ENCODE results near the gene ELOVL4.

Gene ELOVL4

DNA sequence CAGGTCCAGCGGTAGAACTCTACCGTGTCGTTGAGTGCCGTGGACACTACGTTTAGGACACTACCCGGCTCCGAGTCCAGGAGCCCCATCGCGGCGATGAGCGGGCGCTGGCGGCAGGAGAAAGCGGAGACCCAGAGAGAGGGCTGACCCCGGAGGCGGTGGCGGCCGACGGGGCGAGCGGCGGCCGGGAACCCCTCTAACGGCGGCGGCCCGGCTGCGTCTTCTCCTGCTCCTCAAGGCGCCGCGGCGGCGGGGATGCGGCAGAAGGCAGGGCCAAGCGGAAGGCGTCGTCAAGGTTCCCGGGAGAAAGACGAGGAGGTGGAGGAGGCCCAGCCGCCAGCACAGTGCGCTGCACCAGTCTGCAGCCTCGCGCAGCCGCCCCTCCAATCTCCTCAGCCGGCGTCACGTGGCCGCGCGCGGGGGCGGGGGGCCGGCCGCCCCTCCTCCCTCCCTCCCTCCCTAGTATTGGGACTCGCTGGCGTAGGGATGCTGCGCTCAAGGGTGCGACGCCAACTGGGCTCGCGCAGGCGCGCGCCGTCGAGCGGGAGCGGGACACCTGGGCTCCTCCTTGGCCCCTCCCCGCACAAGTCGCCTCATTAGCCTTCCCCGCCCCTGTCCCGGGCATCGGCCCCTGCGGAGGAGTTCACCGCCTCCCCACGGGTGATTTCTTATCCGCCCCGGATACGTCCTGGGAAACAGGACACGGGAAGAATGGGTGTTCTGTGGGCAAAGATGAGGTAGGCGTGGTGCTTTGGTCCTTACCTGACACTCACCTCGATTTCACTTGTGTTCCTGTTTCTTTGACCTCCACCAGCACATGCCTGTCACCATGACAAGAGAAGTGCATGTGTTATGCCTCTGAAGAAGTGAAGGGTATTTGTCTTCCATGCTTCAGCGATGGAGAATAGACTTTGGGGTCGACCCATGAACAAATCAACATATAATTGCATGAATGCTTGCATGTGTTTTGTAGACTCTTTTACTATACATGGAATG lies at the start of gene ELOVL4:
Gene ELOVL4 (minus strand): TSS at position 363 of the 996 bp plus-strand sequence. CDS start 274 bp downstream, at position 89.
- peak; percentile 39 for DNase-seq

GRCh38 chr6:79993911-79994309 lies 46.6 kb upstream of the ELOVL4 start:
- no peak for DNase-seq

DNA sequence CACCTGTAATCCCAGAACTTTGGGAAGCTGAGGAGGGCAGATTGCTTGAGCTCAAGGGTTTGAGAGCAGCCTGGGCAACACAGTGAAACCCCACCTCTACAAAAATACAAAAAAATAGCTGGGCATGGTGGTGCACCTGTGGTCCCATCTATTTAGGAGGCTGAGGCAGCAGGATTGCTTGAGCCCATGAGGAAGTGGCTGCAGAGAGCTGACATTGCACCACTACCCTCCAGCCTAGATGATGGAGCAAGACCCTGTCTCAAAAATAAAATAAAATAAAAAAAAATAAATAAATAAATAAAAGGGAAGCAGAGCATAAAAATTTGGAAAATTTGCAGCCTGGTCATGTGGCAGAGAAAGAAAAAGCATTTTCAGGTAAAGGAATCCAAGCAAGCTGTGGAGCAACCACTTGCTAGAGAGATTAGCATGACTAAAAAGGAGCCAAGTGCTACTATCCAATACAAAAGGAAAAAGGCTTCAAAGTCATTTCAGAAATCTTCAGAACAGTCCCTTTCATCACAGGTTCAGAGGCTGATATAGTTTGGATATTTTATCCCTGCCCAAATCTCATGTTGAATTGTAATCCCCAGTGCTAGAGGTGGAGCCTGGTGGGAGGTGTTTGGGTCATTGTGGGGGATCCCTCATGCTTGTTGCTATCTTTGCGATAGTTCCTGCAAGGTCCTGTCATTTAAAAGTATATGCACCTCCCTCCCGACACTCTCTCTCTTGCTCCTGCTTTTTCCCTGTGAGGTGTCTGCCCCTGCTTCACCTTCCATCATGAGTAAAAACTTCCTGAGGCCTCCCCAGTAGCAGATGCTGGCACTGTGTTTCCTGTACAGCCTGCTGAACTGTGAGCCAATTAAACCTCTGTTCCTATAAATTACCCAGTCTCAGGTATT lies 45.9 kb upstream of the ELOVL4 start:
- no peak for DNase-seq

- no peak for DNase-seq
These were observed 42.3 kb upstream of the ELOVL4 start for GRCh38 chr6:79989641-79990040.

- no peak for DNase-seq
These were observed 37.8 kb upstream of the ELOVL4 start for GRCh38 chr6:79985128-79985527.

DNA sequence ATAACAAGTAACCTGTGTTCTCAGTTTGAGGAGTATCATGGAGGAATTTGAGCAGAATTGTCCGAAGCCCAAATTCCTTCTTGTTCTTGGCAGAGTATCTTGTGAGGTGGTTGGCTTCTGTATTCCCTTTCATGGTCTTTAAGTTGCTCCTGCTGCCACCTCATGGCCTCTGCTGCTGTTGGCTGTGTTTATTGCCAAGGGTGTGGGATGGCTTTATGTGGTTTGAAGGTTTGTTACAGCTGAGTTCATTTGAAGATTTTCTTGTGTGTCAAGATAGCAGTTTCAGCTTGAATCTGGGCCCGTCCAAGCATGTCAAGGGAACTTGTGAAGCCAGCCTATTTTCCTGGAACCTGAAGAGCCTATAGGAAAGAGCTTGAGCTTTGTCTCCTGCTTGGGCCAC lies 36.9 kb upstream of the ELOVL4 start:
- DNase-seq = no peak

DNA sequence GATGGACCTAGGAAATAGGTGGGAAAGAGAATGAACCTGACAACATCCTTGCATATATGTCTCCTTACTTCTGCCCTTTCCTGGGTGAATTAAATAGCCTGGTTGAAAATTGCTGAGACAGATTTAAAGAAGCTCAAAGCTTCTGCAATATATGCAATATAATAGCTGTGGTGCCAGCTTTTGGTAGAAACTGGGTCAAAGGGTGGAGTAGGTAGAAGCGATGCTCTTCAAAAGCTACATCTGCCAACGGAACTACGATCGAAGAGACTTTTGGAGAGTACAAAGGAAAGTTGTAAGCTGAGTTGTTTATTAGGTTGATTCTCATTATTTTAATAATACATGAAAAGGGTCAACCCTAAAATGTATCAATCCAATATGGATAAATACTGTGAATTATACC lies 34.3 kb upstream of the ELOVL4 start:
- DNase-seq = no peak

DNA sequence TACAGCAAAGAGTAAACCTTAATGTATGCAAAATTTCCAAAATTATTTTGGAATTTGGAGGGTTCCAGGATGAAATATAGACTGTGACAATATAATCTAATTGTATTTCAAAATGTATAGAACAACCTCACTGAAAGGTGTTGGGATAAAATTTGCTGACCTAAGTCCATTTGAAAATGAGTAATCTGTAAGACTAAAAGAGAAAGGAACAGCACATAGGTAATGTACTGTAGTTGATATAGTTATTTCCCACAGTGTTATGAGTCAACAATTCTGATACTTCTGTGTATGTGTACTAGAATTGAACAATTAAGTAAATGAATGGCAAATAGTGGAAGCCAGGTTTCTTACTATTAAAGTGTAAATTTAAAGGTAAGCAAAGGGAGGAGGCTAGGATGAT lies 23.8 kb upstream of the ELOVL4 start:
- DNase-seq = no peak

- no peak for DNase-seq
These were observed 22.4 kb upstream of the ELOVL4 start for GRCh38 chr6:79969784-79970183.

DNA sequence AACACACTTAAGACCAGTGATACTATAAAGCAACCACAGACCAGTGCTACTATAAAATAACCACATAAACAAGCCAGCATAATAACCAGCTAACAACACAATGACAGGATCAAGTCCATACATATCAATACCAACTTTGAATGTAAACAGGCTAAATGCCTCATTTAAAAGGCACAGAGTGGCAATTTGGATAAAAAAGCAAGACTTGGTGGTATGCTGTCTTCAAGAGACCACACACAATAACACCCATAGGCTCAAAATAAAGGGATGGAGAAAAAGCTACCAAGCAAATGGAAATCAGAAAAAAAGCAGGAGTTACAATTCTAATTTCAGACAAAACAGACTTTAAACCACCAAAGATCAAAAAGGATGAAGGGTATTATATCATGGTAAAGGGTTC lies 19.8 kb upstream of the ELOVL4 start:
- DNase-seq = no peak

- no peak for DNase-seq
These were observed 17.3 kb upstream of the ELOVL4 start for GRCh38 chr6:79964607-79965081.

- DNase-seq = no peak
These were observed 7.5 kb upstream of the ELOVL4 start for GRCh38 chr6:79954849-79955248.

DNA sequence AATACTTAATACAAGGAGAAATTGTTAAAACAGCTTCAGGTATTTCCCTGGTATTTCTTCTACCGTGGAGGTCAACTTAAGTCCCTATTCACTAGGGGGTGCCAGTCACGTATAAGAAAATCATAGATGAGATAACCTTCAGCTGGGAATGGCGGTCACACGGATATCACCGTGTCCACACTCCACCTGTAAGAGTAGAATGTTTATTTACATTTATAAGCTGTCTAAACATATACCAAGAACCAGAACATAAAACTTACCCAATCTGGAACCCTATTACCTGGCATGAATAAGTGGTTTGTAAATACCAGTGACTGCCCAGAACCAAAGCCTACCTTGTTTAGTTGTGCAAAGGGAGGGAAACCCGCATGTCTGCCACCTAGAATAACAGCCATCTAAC lies 1.9 kb upstream of the ELOVL4 start:
- DNase-seq = peak; percentile 39

GRCh38 chr6:79946272-79947190 lies 822 bp downstream of the ELOVL4 start:
- DNase-seq = peak; percentile 11

DNA sequence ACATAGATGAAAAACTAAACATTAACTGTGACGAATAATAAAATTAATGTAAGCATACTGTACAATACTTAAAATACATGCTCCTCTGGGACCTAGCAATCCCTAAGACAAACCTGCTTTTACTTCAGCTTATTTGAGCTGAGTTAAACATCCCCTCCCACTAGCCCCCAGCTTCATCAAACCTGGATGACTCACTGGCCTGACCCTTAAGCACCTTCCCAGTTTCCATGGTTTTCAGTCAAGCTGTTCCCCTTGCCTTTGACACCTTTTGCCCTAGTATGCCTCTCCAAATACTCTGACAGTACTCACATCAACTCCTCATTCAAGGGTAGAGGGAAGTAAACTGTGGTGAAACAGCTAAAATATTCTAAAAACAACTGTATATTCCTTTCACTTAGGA lies 4.2 kb downstream of the ELOVL4 start:
- no peak for DNase-seq

- DNase-seq = no peak
These were observed 5.7 kb downstream of the ELOVL4 start for GRCh38 chr6:79941489-79942151.

DNA sequence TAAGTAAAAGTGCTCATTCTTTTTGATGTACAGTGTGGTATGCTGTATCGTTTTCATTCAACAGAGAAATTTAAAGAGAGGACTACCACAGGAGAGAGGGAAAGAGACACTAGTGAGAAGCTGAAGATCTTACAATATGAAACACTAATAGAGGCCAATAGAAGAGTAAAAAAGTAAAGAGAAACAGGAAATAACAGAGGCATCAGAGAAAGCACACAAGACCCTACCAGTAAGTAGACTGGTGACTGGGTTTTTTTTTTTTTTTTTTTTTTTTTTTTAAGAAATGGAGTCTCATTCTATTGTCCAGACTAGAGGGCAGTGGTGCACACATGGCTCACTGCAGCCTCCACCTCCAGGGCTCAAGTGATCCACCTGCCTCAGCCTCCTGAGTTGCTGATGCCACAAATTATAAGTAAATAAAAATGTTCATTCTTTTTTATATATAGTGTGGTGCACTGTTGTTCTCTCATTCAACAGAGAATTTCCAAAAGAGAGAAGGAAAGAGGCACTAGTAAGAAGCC lies 18.8 kb downstream of the ELOVL4 start:
- DNase-seq = no peak

DNA sequence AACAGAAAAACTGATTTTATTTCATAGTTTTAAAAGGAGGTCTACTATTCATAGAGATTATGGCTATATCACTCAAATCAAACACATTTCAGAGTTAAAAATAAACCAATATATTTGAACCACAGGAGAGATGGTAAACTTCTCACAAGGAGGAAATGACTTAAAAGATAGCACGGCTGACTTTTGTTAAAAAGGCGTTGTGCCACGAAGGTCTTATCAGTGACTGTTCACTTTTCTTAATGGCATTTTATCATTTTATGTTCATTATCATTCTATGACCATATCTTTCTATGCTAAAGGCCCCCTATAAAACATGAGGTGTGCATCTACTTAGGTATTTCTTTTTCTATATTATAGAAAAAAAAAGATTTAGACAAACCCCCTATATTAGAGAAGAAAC lies 19.6 kb downstream of the ELOVL4 start:
- no peak for DNase-seq

- no peak for DNase-seq
These were observed 24.1 kb downstream of the ELOVL4 start for GRCh38 chr6:79923270-79923669.

DNA sequence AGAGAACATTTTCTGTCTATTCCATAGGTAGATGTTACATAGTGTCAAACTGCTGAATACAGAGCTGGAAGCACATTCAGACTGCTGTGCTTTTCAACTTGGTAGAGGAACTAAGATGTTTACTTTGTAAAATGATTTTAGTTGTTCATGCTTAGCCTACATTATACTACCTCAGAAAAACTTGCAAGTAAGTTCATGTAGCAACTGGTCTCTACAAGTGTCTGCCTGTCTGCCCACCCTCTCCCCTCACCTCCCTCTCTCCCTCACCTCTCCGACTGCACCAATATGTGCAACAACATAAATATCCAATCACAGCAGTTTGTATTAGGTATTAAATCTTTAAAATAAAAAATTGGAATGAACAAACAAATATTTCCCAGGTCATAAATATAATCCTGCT lies 25.3 kb downstream of the ELOVL4 start:
- no peak for DNase-seq

DNA sequence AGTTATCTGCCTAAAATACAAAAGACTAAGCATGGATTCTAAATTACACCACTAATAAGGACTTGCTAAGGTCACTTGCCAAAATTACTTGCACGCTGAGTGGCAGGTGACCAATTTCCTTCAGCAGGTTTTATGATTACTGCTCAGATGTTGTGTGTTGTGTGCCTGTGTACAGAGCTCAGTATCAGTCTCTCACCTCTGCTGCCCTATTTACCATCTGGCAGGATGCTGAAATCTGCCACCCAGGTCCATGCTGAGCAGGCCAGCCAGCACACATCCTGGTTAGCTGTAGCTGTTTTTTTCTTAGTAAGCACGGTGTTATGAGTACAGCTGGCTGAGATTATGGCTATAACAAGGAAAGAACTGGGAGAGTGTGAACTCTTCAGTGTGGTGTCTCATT lies 34.0 kb downstream of the ELOVL4 start:
- no peak for DNase-seq

DNA sequence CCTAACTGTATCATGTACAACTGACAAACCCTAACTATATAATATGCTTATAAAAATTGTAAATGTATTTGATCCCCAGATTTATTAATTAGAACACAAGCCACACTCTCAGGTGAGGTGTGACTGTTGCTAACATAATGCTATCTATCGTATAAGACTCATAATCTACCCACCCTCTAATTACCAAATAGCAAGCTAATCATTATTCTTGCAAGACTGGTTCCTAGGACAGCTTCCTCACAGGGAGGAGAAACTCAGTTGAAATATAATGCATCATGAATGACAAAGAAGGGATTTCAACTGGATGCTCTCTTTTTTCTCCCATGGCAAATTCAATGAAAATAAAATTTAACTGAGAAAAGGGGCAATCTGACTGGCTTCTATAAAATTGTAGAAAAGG lies 35.4 kb downstream of the ELOVL4 start:
- no peak for DNase-seq
